Skeletal muscle cell (primary cell): ENCODE measurements around the gene TSC1.

Experiments used
- DNase-seq: peaks from one replicate; pipeline ENCODE4 v3.0.0-alpha.2; 2010; ENCODE audit warnings: low read depth
- H3K4me3 ChIP-seq: 2 replicates; pipeline ENCODE4 v1.5.1; 2011; ENCODE audit warnings: low read depth, mild to moderate bottlenecking, control low read depth, low read length, moderate library complexity

Gene TSC1

GRCh38 chr9:132945186-132946130, 1.0 kb upstream of the TSC1 start:
- H3K4me3 ChIP-seq: peak overlapping the region; percentile 100
- no peak for DNase-seq

- H3K4me3 ChIP-seq: peak overlapping the region; percentile 100
- DNase-seq: no peak
Observed at GRCh38 chr9:132943651-132944293, 644 bp downstream of the TSC1 start.

- DNase-seq: no peak
Observed at GRCh38 chr9:132942541-132943182, 1.8 kb downstream of the TSC1 start.

GRCh38 chr9:132939169-132939568, 5.2 kb downstream of the TSC1 start:
- no peak overlapping the region for H3K4me3 ChIP-seq
- no peak for DNase-seq

More at GRCh38 chr9:132942541-132943182, 1.8 kb downstream of the TSC1 start:
- H3K4me3 ChIP-seq: no peak overlapping the region

- no peak for DNase-seq
- no peak overlapping the region for H3K4me3 ChIP-seq
Observed at GRCh38 chr9:132937463-132937901, 6.9 kb downstream of the TSC1 start.

- DNase-seq: no peak
Observed at GRCh38 chr9:132935026-132935425, 9.4 kb downstream of the TSC1 start.

GRCh38 chr9:132931178-132931735, 13.2 kb downstream of the TSC1 start:
- DNase-seq: no peak
- no peak overlapping the region for H3K4me3 ChIP-seq

More at GRCh38 chr9:132935026-132935425, 9.4 kb downstream of the TSC1 start:
- H3K4me3 ChIP-seq: no peak overlapping the region

- no peak overlapping the region for H3K4me3 ChIP-seq
- no peak for DNase-seq
Observed at GRCh38 chr9:132927704-132928103, 16.7 kb downstream of the TSC1 start.

- no peak for DNase-seq
- H3K4me3 ChIP-seq: no peak overlapping the region
Observed at GRCh38 chr9:132923346-132923902, 21.0 kb downstream of the TSC1 start.

GRCh38 chr9:132919614-132920268, 24.7 kb downstream of the TSC1 start:
- DNase-seq: no peak
- H3K4me3 ChIP-seq: no peak overlapping the region

- DNase-seq: no peak
- no peak overlapping the region for H3K4me3 ChIP-seq
Observed at GRCh38 chr9:132914924-132915323, 29.5 kb downstream of the TSC1 start.

- no peak overlapping the region for H3K4me3 ChIP-seq
- DNase-seq: no peak
Observed at GRCh38 chr9:132912131-132912530, 32.3 kb downstream of the TSC1 start.

- DNase-seq: no peak
- H3K4me3 ChIP-seq: no peak overlapping the region
Observed at GRCh38 chr9:132910376-132910775, 34.0 kb downstream of the TSC1 start.

GRCh38 chr9:132909311-132909710, 35.1 kb downstream of the TSC1 start:
- DNase-seq: no peak
- H3K4me3 ChIP-seq: no peak overlapping the region

GRCh38 chr9:132908635-132909034, 35.8 kb downstream of the TSC1 start:
- DNase-seq: no peak
- no peak overlapping the region for H3K4me3 ChIP-seq

GRCh38 chr9:132905726-132906125, 38.7 kb downstream of the TSC1 start:
- no peak overlapping the region for H3K4me3 ChIP-seq
- no peak for DNase-seq

- H3K4me3 ChIP-seq: no peak overlapping the region
- DNase-seq: no peak
Observed at GRCh38 chr9:132903574-132904492, 40.6 kb downstream of the TSC1 start.
